ENCODE results near the gene STK25. TPM values are rescaled to one million over a fixed set of nuclear protein-coding genes. Genes with fewer than 3 reads are reported as not detected.

STK25 gene
- total RNA-seq (183 TPM in 2 replicates), polyA plus RNA-seq (378 and 418 TPM in 2 replicates), polyA minus RNA-seq (152 and 156 TPM in 2 replicates)
- 90.6 TPM for total RNA-seq (2013)

DNA sequence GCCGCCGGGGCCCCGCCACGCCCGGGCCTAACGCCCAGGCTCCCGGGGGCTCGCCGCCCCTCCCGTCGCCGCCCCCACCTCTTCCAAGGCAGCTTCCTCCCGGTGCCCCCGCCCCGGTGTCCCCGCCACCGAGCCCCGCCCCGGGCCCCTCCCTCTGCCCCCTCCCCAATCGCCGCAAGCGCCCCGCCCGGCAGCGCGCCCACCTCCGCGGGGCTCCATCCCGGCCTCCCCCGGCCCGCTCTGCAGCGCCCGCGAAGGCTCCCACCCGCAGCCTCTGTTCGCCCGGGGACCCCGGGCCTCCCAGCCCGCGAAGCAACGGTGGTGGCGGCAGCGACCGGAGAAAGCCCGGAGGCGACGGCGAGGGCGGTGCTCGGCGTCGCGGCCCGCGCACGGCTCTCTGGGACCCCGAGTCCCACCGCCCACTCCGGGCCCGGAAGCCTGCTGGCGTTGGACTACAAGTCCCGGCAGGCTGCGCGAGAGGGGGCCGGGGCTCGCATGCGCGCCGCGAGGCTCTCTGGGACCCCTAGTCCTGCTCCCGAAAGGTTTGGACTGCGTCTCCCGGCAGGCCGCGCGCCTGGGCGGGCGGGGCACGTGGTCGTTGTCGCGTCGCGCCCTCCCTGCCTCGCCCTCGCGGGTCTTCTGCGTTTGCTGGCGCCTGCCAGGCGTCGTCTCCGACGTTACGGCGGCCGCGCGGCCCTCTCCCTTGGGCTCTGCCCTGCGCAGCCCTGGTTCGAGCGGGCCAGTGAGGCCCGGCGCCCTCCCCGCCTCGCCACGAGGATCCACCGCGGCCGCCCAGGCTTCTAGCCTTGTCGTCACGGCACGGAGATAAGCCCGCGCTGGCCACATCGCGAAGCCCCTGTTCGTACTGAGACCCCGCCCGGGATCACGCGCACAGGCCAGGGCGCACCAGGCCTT is at the start of gene STK25:
Gene STK25, minus strand, starts transcription at position 345 of the 915 bp plus-strand sequence. CDS start 549 bp downstream, outside the sequence.
- Mint-ChIP-seq H3K4me1 (peaks cover 24% of the 10 kb centered on the region), H3K27me3 (no peaks in the 10 kb centered on the region), H3K4me3 (peak within 1 kb of the TSS; percentile 85), H3K9me3 (ENCODE audit: insufficient read depth) (no peaks in the 10 kb centered on the region), H3K27ac (peak within 1 kb of the TSS; percentile 89)
- POLR2A ChIA-PET = interaction anchor here (0.6 to 0.7 kb wide), 2 partner anchors 193 to 233 kb away, joined by 3 read pairs; no protein-coding TSS in a partner anchor
- Histone ChIP-seq H3K27ac (ENCODE audit: low read length in 2 of 2) (peak within 1 kb of the TSS; percentile 56 to 85), H3K36me3 (replicated peaks in 1 of 2; ENCODE audit: control extremely low read depth in 1 of 2, control insufficient read depth in 1 of 2, extremely low read depth in 1 of 2, insufficient read depth in 2 of 2, low read length in 1 of 2) (no peaks in the 10 kb centered on the region), H3K9me3 (ENCODE audit: control extremely low read depth in 1 of 3, control insufficient read depth in 2 of 3, insufficient read depth in 1 of 3, low read length in 2 of 3) (peaks cover 0 to 3% (median 0%) of the 10 kb centered on the region in 3 donors), H2AFZ (ENCODE audit: insufficient read depth, low read depth, low read length, poor library complexity, severe bottlenecking) (peak within 1 kb of the TSS; percentile 94), H3K27me3 (replicated peaks in 1 of 4; ENCODE audit: control extremely low read depth in 1 of 4, control insufficient read depth in 3 of 4, insufficient read depth in 4 of 4, low read length in 3 of 4) (no peaks in the 10 kb centered on the region), H3K4me2 (replicated peaks; ENCODE audit: low read depth, low read length, poor library complexity, severe bottlenecking) (peak within 1 kb of the TSS; percentile 85), H3K4me1 (ENCODE audit: control insufficient read depth in 2 of 2, insufficient read depth in 2 of 2, low read length in 2 of 2) (peaks cover 15 to 20% of the 10 kb centered on the region in 2 donors), H4K20me1 (ENCODE audit: control insufficient read depth, insufficient read depth, low read length, poor library complexity, severe bottlenecking) (peaks cover 48% of the 10 kb centered on the region), H3K4me3 (ENCODE audit: control extremely low read depth in 1 of 5, extremely low read depth in 1 of 5, insufficient read depth in 1 of 5, low read depth in 2 of 5, low read length in 4 of 5) (peak within 1 kb of the TSS; percentile 34 to 78 (median 70)), H3K9ac (ENCODE audit: low read length) (peak within 1 kb of the TSS; percentile 72), H3K79me2 (ENCODE audit: control insufficient read depth, insufficient read depth, low read length) (peaks cover 45% of the 10 kb centered on the region)
- ATAC-seq (ENCODE audit: low read depth) = peak; percentile 93
- CTCF ChIA-PET = no interaction called here
- WGBS (ENCODE audit: insufficient coverage) = under 1% methylated on average over 103 of the region's 122 CpGs
- peak; percentile 97 for DNase-seq
- intact Hi-C loops (cut with micrococcal nuclease) = loop anchor here (1.0 to 2.0 kb wide), 6 partner anchors 33 to 948 kb away; partner anchors contain the start of genes CAPN10 and DUSP28
- TF ChIP-seq, protein P1, sequence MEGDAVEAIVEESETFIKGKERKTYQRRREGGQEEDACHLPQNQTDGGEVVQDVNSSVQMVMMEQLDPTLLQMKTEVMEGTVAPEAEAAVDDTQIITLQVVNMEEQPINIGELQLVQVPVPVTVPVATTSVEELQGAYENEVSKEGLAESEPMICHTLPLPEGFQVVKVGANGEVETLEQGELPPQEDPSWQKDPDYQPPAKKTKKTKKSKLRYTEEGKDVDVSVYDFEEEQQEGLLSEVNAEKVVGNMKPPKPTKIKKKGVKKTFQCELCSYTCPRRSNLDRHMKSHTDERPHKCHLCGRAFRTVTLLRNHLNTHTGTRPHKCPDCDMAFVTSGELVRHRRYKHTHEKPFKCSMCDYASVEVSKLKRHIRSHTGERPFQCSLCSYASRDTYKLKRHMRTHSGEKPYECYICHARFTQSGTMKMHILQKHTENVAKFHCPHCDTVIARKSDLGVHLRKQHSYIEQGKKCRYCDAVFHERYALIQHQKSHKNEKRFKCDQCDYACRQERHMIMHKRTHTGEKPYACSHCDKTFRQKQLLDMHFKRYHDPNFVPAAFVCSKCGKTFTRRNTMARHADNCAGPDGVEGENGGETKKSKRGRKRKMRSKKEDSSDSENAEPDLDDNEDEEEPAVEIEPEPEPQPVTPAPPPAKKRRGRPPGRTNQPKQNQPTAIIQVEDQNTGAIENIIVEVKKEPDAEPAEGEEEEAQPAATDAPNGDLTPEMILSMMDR (IDR thresholded peaks at IDR 0.05) = no peak
- no peak for TF ChIP-seq EZH2 (IDR thresholded peaks at IDR 0.05; ENCODE audit: borderline replicate concordance, insufficient read depth, low read depth, low read length, poor library complexity, severe bottlenecking)

DNA sequence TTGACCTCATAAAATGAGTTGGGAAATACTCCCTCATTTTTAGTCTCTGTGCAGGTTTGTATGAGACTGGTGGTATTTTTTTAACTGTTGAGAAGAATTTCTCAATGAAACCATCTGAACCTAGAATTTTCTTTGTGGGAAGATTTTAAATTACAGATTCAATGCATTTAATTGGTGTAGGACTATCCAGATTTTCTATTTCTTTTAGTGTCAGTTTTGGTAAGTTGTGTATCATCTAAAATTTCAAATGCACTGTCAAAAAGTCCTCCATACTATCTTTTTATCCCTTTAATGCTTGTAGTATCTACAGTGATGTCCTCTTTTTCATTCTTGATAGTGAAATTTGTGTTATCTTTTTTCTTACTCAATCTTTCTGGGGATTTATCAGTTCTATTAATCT is 48.4 kb upstream of the STK25 start:
- peaks cover 0 to 11% of the 10 kb centered on the region in 2 donors for H3K4me1 ChIP-seq (ENCODE audit: control insufficient read depth in 2 of 2, insufficient read depth in 2 of 2, low read length in 2 of 2)
- H2AFZ ChIP-seq (ENCODE audit: insufficient read depth, low read depth, low read length, poor library complexity, severe bottlenecking) = no peak overlapping the region
- ChIA-PET CTCF (no interaction called here), POLR2A (no interaction called here)
- Mint-ChIP-seq H3K9me3 (ENCODE audit: insufficient read depth) (peaks cover 12% of the 10 kb centered on the region), H3K4me3 (no peak overlapping the region), H3K27ac (no peak overlapping the region), H3K4me1 (peaks cover 10% of the 10 kb centered on the region), H3K27me3 (peaks cover 48% of the 10 kb centered on the region)
- no peak for ATAC-seq (ENCODE audit: low read depth)
- no peak overlapping the region for H3K4me3 ChIP-seq (ENCODE audit: control extremely low read depth in 1 of 5, extremely low read depth in 1 of 5, insufficient read depth in 1 of 5, low read depth in 2 of 5, low read length in 4 of 5)
- H3K79me2 ChIP-seq (ENCODE audit: control insufficient read depth, insufficient read depth, low read length) = no peaks in the 10 kb centered on the region
- H3K4me2 ChIP-seq (replicated peaks; ENCODE audit: low read depth, low read length, poor library complexity, severe bottlenecking) = no peak overlapping the region
- intact Hi-C loops (cut with micrococcal nuclease) = no loop called here
- no peaks in the 10 kb centered on the region for H4K20me1 ChIP-seq (ENCODE audit: control insufficient read depth, insufficient read depth, low read length, poor library complexity, severe bottlenecking)
- TF ChIP-seq, protein P1 (IDR thresholded peaks at IDR 0.05) = no peak
- no peak for TF ChIP-seq EZH2 (IDR thresholded peaks at IDR 0.05; ENCODE audit: borderline replicate concordance, insufficient read depth, low read depth, low read length, poor library complexity, severe bottlenecking)
- peaks cover 0 to 42% (median 16%) of the 10 kb centered on the region in 4 experiments for H3K27me3 ChIP-seq (replicated peaks in 1 of 4; ENCODE audit: control extremely low read depth in 1 of 4, control insufficient read depth in 3 of 4, insufficient read depth in 4 of 4, low read length in 3 of 4)
- H3K9ac ChIP-seq (ENCODE audit: low read length) = no peak overlapping the region
- no peaks in the 10 kb centered on the region for H3K36me3 ChIP-seq (replicated peaks in 1 of 2; ENCODE audit: control extremely low read depth in 1 of 2, control insufficient read depth in 1 of 2, extremely low read depth in 1 of 2, insufficient read depth in 2 of 2, low read length in 1 of 2)
- no peak overlapping the region for H3K27ac ChIP-seq (ENCODE audit: low read length in 2 of 2)
- no peak for DNase-seq
- H3K9me3 ChIP-seq (ENCODE audit: control extremely low read depth in 1 of 3, control insufficient read depth in 2 of 3, insufficient read depth in 1 of 3, low read length in 2 of 3) = peaks cover 4 to 24% (median 10%) of the 10 kb centered on the region in 3 donors
